IPS DF 4.7 (cell line): ENCODE measurements around the gene BACE2.
"Not testable (repeated sequence)": the region's sequence is repeated elsewhere in the genome, so short reads cannot be mapped to it uniquely, and the experiment has no call there.

ENCODE experiments used
- DNase-seq: peaks from one replicate; pipeline ENCODE4 v3.0.0-alpha.2; 2013; ENCODE audit warnings: low spot score; ENCODE audit errors: extremely low read depth

The BACE2 gene

GRCh38 chr21:41183575-41183974, 15.6 kb downstream of the BACE2 start:
- DNase-seq = no peak

GRCh38 chr21:41185802-41186201, 17.8 kb downstream of the BACE2 start:
- DNase-seq = no peak

GRCh38 chr21:41186755-41187536, 19.0 kb downstream of the BACE2 start:
- DNase-seq = no peak

- DNase-seq = no peak
Observed at GRCh38 chr21:41187537-41188025, 19.6 kb downstream of the BACE2 start.

- no peak for DNase-seq
Observed at GRCh38 chr21:41188486-41189149, 20.7 kb downstream of the BACE2 start.

- DNase-seq = no peak
Observed at GRCh38 chr21:41189150-41189745, 21.3 kb downstream of the BACE2 start.

GRCh38 chr21:41192552-41192951, 24.6 kb downstream of the BACE2 start:
- not testable (repeated sequence) for DNase-seq

- DNase-seq = no peak
Observed at GRCh38 chr21:41195311-41195710, 27.4 kb downstream of the BACE2 start.

- no peak for DNase-seq
Observed at GRCh38 chr21:41196993-41197392, 29.0 kb downstream of the BACE2 start.

- DNase-seq = no peak
Observed at GRCh38 chr21:41197582-41197981, 29.6 kb downstream of the BACE2 start.

- not testable (repeated sequence) for DNase-seq
Observed at GRCh38 chr21:41198647-41199046, 30.7 kb downstream of the BACE2 start.

GRCh38 chr21:41199123-41199522, 31.2 kb downstream of the BACE2 start:
- DNase-seq = no peak

- DNase-seq = no peak
Observed at GRCh38 chr21:41199588-41199987, 31.6 kb downstream of the BACE2 start.

GRCh38 chr21:41201385-41201784, 33.4 kb downstream of the BACE2 start:
- DNase-seq = no peak

- no peak for DNase-seq
Observed at GRCh38 chr21:41204736-41205135, 36.8 kb downstream of the BACE2 start.

GRCh38 chr21:41207401-41208375, 39.7 kb downstream of the BACE2 start:
- no peak for DNase-seq

GRCh38 chr21:41208376-41208763, 40.4 kb downstream of the BACE2 start:
- DNase-seq = no peak

GRCh38 chr21:41209016-41209619, 41.2 kb downstream of the BACE2 start:
- DNase-seq = no peak

GRCh38 chr21:41210426-41211059, 42.6 kb downstream of the BACE2 start:
- no peak for DNase-seq
